ENCODE data around the gene ATP6V1B1.

Gene ATP6V1B1

GRCh38 chr2:70941701-70942100, 6.0 kb downstream of the ATP6V1B1 start:
- H3K4me3 Mint-ChIP-seq = no peak overlapping the region
- no peak for DNase-seq
- no peak for TF ChIP-seq CTCF (IDR thresholded peaks at IDR 0.05)
- H3K27me3 Mint-ChIP-seq (ENCODE audit: low read depth, poor library complexity) = peaks cover 56% of the 10 kb centered on the region
- H3K4me1 Mint-ChIP-seq = peaks cover 81% of the 10 kb centered on the region
- no peaks in the 10 kb centered on the region for H3K9me3 Mint-ChIP-seq
- H3K27ac Mint-ChIP-seq = no peak overlapping the region
- H3K36me3 Mint-ChIP-seq (ENCODE audit: low read depth) = no peaks in the 10 kb centered on the region

GRCh38 chr2:70942396-70943204, 6.9 kb downstream of the ATP6V1B1 start:
- Mint-ChIP-seq H3K9me3 (no peaks in the 10 kb centered on the region), H3K27me3 (ENCODE audit: low read depth, poor library complexity) (peaks cover 63% of the 10 kb centered on the region), H3K4me3 (peak overlapping the region; percentile 51), H3K27ac (no peak overlapping the region), H3K4me1 (peaks cover 72% of the 10 kb centered on the region), H3K36me3 (ENCODE audit: low read depth) (no peaks in the 10 kb centered on the region)
- TF ChIP-seq CTCF (IDR thresholded peaks at IDR 0.05) = no peak
- no peak for DNase-seq

GRCh38 chr2:70943205-70943871, 7.6 kb downstream of the ATP6V1B1 start:
- peak; percentile 35 for DNase-seq
- Mint-ChIP-seq H3K27ac (no peak overlapping the region), H3K36me3 (ENCODE audit: low read depth) (no peaks in the 10 kb centered on the region), H3K9me3 (no peaks in the 10 kb centered on the region), H3K27me3 (ENCODE audit: low read depth, poor library complexity) (peaks cover 65% of the 10 kb centered on the region), H3K4me1 (peaks cover 71% of the 10 kb centered on the region), H3K4me3 (peak overlapping the region; percentile 51)
- TF ChIP-seq CTCF (IDR thresholded peaks at IDR 0.05) = no peak

- H3K4me1 Mint-ChIP-seq = peaks cover 67% of the 10 kb centered on the region
- H3K27ac Mint-ChIP-seq = no peak overlapping the region
Observed at GRCh38 chr2:70944111-70944690, 8.5 kb downstream of the ATP6V1B1 start.

GRCh38 chr2:70946832-70947442, 11.2 kb downstream of the ATP6V1B1 start:
- H3K9me3 Mint-ChIP-seq = no peaks in the 10 kb centered on the region
- peak; percentile 75 for DNase-seq
- no peak overlapping the region for H3K27ac Mint-ChIP-seq
- H3K36me3 Mint-ChIP-seq (ENCODE audit: low read depth) = no peaks in the 10 kb centered on the region
- TF ChIP-seq CTCF (IDR thresholded peaks at IDR 0.05) = peak; percentile 77
- H3K4me3 Mint-ChIP-seq = no peak overlapping the region
- H3K4me1 Mint-ChIP-seq = peaks cover 43% of the 10 kb centered on the region
- peaks cover 72% of the 10 kb centered on the region for H3K27me3 Mint-ChIP-seq (ENCODE audit: low read depth, poor library complexity)

More at GRCh38 chr2:70944111-70944690, 8.5 kb downstream of the ATP6V1B1 start:
- TF ChIP-seq CTCF (IDR thresholded peaks at IDR 0.05) = no peak
- Mint-ChIP-seq H3K36me3 (ENCODE audit: low read depth) (no peaks in the 10 kb centered on the region), H3K4me3 (no peak overlapping the region), H3K9me3 (no peaks in the 10 kb centered on the region), H3K27me3 (ENCODE audit: low read depth, poor library complexity) (peaks cover 65% of the 10 kb centered on the region)
- DNase-seq = no peak

All from nephron progenitor cell (in vitro differentiated cells).